NT2/D1 (cell line): Measurements from ENCODE around the gene PLXNA2.

Experiments used
- SUZ12 ChIP-seq: IDR thresholded peaks from 2 replicates; pipeline ENCODE4 v1.6.1; 2011; ENCODE audit not compliant: insufficient read length, insufficient read depth; ENCODE audit errors: extremely low read depth
- ZNF274 ChIP-seq: IDR thresholded peaks from 2 replicates; pipeline ENCODE4 v1.6.1; 2011; ENCODE audit warnings: mild to moderate bottlenecking, low read depth, low read length

- TF ChIP-seq SUZ12 (no peak), ZNF274 (no peak)
Observed at GRCh38 chr1:207993477-207994445, 250.4 kb downstream of the PLXNA2 start.
